Mammary epithelial cell (primary cell): ENCODE measurements around the gene FLG.

Experiments used
- EZH2 ChIP-seq: IDR thresholded peaks from 2 replicates; pipeline ENCODE4 v1.6.1; 2012; ENCODE audit warnings: low read length, inconsistent platforms, borderline replicate concordance
- TF ChIP-seq, protein P1 (sequence below), 2 donors: IDR thresholded peaks in 1 of 2; conservative IDR thresholded peaks in 1 of 2; 2 replicates each; pipeline ENCODE4 v1.5.1; 2011 to 2012; ENCODE audit warnings: inconsistent platforms in 2 of 2, low read length in 2 of 2, mild to moderate bottlenecking in 2 of 2, control low read depth in 1 of 2, low read depth in 1 of 2; ENCODE audit not compliant: insufficient read depth in 1 of 2; ENCODE audit errors: extremely low read depth in 1 of 2

DNA sequence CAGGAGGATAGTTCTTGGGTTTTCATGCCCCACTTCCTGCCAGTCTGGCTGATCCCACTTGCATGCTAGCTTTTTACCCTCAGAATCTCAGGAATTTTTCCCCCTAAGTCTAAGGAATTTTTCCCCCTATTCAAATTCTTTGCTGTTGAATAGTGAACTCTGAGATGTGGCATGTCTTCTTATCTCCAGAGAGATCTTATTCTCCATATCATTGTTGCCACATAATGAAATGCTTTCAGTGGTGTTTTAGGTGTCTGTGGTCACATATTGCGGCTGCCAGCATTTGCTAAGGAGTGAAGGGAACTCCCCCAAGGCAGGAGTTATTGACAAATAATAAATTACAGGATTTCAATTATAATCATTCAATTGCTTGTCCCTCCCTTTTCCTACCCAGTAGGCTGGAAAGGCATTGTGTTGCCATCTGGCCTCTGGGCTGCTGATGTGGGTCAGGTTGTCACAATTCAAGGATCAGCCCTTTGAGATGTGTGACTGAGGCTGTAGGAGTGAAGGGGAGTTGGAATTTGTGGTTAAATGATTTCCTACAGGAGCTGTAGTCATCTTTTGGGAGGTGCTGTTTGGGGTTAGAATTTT, 3.9 kb upstream of the FLG start:
- TF ChIP-seq EZH2 = no peak
- TF ChIP-seq, protein P1, sequence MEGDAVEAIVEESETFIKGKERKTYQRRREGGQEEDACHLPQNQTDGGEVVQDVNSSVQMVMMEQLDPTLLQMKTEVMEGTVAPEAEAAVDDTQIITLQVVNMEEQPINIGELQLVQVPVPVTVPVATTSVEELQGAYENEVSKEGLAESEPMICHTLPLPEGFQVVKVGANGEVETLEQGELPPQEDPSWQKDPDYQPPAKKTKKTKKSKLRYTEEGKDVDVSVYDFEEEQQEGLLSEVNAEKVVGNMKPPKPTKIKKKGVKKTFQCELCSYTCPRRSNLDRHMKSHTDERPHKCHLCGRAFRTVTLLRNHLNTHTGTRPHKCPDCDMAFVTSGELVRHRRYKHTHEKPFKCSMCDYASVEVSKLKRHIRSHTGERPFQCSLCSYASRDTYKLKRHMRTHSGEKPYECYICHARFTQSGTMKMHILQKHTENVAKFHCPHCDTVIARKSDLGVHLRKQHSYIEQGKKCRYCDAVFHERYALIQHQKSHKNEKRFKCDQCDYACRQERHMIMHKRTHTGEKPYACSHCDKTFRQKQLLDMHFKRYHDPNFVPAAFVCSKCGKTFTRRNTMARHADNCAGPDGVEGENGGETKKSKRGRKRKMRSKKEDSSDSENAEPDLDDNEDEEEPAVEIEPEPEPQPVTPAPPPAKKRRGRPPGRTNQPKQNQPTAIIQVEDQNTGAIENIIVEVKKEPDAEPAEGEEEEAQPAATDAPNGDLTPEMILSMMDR (conservative IDR thresholded peaks at IDR 0.05 in 1 of 2, IDR thresholded peaks at IDR 0.05 in 1 of 2; ENCODE audit: extremely low read depth in 1 of 2, insufficient read depth in 1 of 2, low read depth in 1 of 2, low read length in 2 of 2) = no peak
